ENCODE results near the gene ZNF385A. TPM values are rescaled to one million over a fixed set of nuclear protein-coding genes. Genes with fewer than 3 reads are reported as not detected.

Gene ZNF385A
- total and polyA plus RNA-seq, 2 of the 8 experiments (the other 6 are each of a cell fraction or from before 2014, with no cell fraction given): 5.2 to 14.3 TPM

GRCh38 chr12:54377797-54378515, 6.6 kb downstream of the ZNF385A start:
- no peak for FAIRE-seq

More at GRCh38 chr12:54377797-54378515, 6.6 kb downstream of the ZNF385A start:
- Histone ChIP-seq H3K9me3 (ENCODE audit: insufficient read depth in 2 of 2, low read depth in 1 of 2, low read length in 1 of 2) (no peaks in the 10 kb centered on the region), H4K8ac (ENCODE audit: extremely low read depth, insufficient read depth, low read length) (no peak overlapping the region; the same call in 1 of the 2 replicates), H3K79me1 (ENCODE audit: low read depth, low read length) (0 out of 2 replicates have a peak, but pooled peaks cover 2% of the 10 kb centered on the region), H3K18ac (ENCODE audit: extremely low read depth, low read length) (no peak overlapping the region), H2AFZ (ENCODE audit: low read length) (no peak overlapping the region), H3K4me1 (replicated peaks in 1 of 4; ENCODE audit: control insufficient read depth in 3 of 4, insufficient read depth in 4 of 4, low read length in 3 of 4) (peaks cover 0 to 11% (median 7%) of the 10 kb centered on the region in 4 experiments; a peak in 5 of 7 replicates), H3K9ac (replicated peaks in 1 of 4; ENCODE audit: extremely low read depth in 1 of 4, low read depth in 3 of 4, low read length in 3 of 4) (no peak overlapping the region), H3K23ac (ENCODE audit: insufficient read length) (no peak overlapping the region), H4K20me1 (replicated peaks in 1 of 2; ENCODE audit: control insufficient read depth in 1 of 2, insufficient read depth in 2 of 2, low read length in 2 of 2) (peaks cover 10 to 11% of the 10 kb centered on the region in 2 experiments), H3K4me2 (ENCODE audit: insufficient read depth in 1 of 2, low read depth in 2 of 2, low read length in 2 of 2) (peak overlapping the region; percentile 1 to 84; a peak in 2 of 4 replicates), H3K4ac (replicated peaks; ENCODE audit: insufficient read length, low read depth, low read length) (no peak overlapping the region), H3K4me3 (ENCODE audit: extremely low read depth in 1 of 4, insufficient read depth in 2 of 4, low read depth in 3 of 4, low read length in 4 of 4) (peak overlapping the region in 1 of 4 experiments; percentile 54; a peak in 1 of 8 replicates), H2BK15ac (ENCODE audit: low read length) (no peak overlapping the region), H3K23me2 (ENCODE audit: low read depth, low read length) (peaks cover 2% of the 10 kb centered on the region; the same call in 1 of the 2 replicates), H3K27ac (ENCODE audit: low read depth, low read length) (no peak overlapping the region), H2BK20ac (ENCODE audit: low read length) (no peak overlapping the region), H2BK5ac (ENCODE audit: low read depth, low read length) (no peak overlapping the region), H4K5ac (ENCODE audit: insufficient read length, low read depth, low read length) (no peak overlapping the region), H3K27me3 (replicated peaks in 1 of 4; ENCODE audit: control insufficient read depth in 3 of 4, extremely low read depth in 1 of 4, insufficient read depth in 3 of 4, low read length in 3 of 4) (peaks cover 0 to 3% (median 1%) of the 10 kb centered on the region in 4 experiments; a peak in 2 of 7 replicates), H4K91ac (replicated peaks; ENCODE audit: insufficient read length, low read length) (no peak overlapping the region), H2BK12ac (ENCODE audit: low read depth, low read length) (no peak overlapping the region), H3K79me2 (ENCODE audit: control insufficient read depth in 1 of 2, insufficient read depth in 2 of 2, low read length in 2 of 2) (no peaks in the 10 kb centered on the region), H3K14ac (ENCODE audit: insufficient read length) (no peak overlapping the region), H3K36me3 (ENCODE audit: control insufficient read depth in 2 of 4, insufficient read depth in 4 of 4, low read length in 3 of 4) (peaks cover 0 to 12% (median 7%) of the 10 kb centered on the region in 4 experiments; a peak in 5 of 8 replicates), H3K56ac (replicated peaks; ENCODE audit: insufficient read length, low read depth, low read length) (no peak overlapping the region), H2AK5ac (ENCODE audit: low read depth, low read length) (no peak overlapping the region), H2BK120ac (replicated peaks; ENCODE audit: low read depth, low read length) (no peak overlapping the region)
- TF ChIP-seq PHF8 (conservative IDR thresholded peaks at IDR 0.05; ENCODE audit: low read depth, low read length) (no peak), TAF1 (IDR thresholded peaks at IDR 0.05; ENCODE audit: low read depth, low read length) (no peak), NRF1 (IDR thresholded peaks at IDR 0.05; ENCODE audit: low read depth, low read length) (no peak), POLR2A (IDR thresholded peaks at IDR 0.05; ENCODE audit: control extremely low read depth in 1 of 2, low read depth in 2 of 2, low read length in 2 of 2) (no peak), SP4 (IDR thresholded peaks at IDR 0.05; ENCODE audit: low read length) (no peak), CBX8 (IDR thresholded peaks at IDR 0.05; ENCODE audit: borderline replicate concordance, low read depth, low read length) (no peak), RAD21 (IDR thresholded peaks at IDR 0.05 in 1 of 2, conservative IDR thresholded peaks at IDR 0.05 in 1 of 2; ENCODE audit: low read depth in 2 of 2, low read length in 2 of 2) (no peak), SUZ12 (IDR thresholded peaks at IDR 0.05; ENCODE audit: low read length) (no peak)
- no peak for DNase-seq (ENCODE audit: low read depth in 1 of 2, low spot score in 2 of 2)
- WGBS, 2 experiments (ENCODE audit: extremely low coverage in 1 of 2, insufficient coverage in 1 of 2, insufficient read length in 1 of 2, insufficient replicate concordance in 2 of 2, low coverage in 1 of 2, low lambda C conversion rate in 2 of 2, missing lambda C conversion rate in 1 of 2): 86% methylated on average over 6 of the region's 6 CpGs; no CpG with 5 or more reads in 1 of the 2 experiments
- CTCF ChIA-PET (ENCODE audit: partially characterized antibody): interaction anchor here (1.1 to 10.5 kb wide), 19 partner anchors 6 to 354 kb away, joined by 3 to 168 read pairs (median 20); partner anchors contain the start of gene NFE2
- POLR2A ChIA-PET (ENCODE audit: partially characterized antibody): interaction anchor here (1.3 to 2.4 kb wide), 5 partner anchors 14 to 162 kb away, joined by 3 to 14 read pairs (median 5); partner anchors contain the start of genes CBX5 and HNRNPA1
